GM19463 (cell line): Measurements from ENCODE around the gene PARP4.
"Not testable (repeated sequence)": the region's sequence is repeated elsewhere in the genome, so short reads cannot be mapped to it uniquely, and the experiment has no call there.

ENCODE experiments used
- ATAC-seq: cut with Tn5 transposase; IDR thresholded peaks from one replicate; pipeline ENCODE4 v1.9.1; 2021; ENCODE audit warnings: mild to moderate bottlenecking, moderate library complexity; ENCODE audit not compliant: unreplicated experiment

Gene PARP4

DNA sequence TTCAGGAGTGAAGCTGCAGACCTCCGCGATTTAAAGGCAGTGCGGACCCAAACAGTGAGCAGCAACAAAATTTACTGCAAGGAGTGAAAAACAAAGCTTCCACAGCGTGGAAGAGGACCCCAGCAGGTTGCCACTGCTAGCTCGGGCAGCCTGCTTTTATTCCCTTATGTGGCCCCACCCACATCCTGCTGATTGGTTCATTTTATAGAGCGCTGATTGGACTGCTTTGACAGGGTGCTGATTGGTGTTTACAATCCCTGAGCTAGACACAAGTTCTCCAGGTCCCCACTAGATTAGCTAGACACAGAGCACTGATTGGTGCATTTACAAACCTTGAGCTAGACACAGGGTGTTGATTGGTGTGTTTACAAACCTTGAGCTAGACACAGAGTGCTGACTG, 6.3 kb downstream of the PARP4 start:
- ATAC-seq: not testable (repeated sequence)

DNA sequence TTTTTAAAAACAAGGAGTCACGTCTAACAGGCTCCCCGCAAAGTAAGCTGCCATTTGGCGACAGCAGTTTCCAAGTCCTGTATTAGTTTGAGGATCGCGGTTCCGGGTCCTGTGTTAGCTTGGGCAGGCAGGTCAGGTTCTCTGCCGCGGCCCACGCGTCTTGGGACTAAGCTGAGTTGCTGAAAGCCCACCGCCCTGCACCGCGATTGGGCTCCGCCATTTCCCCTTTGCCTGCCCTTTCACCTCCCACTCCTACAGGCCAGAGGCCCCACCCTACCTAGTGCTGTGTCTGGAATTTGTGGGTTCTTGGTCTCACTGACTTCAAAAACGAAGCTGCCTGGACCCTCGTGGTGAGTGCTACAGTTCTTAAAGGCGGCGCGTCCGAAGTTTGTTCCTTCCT, 6.8 kb downstream of the PARP4 start:
- no peak for ATAC-seq

DNA sequence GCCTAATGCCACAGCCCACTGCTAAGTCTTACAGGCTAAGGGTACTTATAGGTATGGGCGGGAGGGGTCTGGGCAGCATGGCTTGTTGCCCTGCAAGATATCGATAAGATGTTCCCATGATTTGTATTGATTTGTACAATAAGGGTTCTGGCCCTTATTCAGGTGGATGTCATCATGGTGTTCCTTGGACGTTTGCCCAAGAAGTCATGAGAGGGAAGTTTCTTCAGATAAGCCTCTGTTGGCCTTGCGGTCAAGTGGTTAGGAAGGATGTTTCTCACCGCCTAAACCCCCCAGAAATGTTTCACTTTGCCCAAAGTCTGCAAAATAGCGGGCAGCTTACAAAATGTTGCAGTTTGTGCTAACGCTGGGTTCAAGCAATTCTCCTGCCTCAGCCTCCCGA, 7.3 kb downstream of the PARP4 start:
- ATAC-seq: no peak

DNA sequence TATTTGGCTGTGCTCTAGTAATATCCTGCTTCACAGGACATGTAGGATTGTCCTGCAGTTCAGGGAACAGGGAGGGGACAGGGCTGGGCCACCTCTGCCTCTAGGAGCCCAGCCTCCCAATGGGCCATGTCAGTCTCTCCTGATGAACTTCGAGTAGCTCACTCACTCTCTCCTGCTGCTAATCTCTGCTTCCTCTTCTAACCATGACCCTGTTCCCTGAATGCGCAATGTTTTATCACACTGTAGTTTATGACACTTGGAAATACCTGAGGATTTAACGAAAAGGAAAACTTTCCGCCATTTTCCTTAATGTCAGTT, 9.2 kb downstream of the PARP4 start:
- ATAC-seq: no peak

DNA sequence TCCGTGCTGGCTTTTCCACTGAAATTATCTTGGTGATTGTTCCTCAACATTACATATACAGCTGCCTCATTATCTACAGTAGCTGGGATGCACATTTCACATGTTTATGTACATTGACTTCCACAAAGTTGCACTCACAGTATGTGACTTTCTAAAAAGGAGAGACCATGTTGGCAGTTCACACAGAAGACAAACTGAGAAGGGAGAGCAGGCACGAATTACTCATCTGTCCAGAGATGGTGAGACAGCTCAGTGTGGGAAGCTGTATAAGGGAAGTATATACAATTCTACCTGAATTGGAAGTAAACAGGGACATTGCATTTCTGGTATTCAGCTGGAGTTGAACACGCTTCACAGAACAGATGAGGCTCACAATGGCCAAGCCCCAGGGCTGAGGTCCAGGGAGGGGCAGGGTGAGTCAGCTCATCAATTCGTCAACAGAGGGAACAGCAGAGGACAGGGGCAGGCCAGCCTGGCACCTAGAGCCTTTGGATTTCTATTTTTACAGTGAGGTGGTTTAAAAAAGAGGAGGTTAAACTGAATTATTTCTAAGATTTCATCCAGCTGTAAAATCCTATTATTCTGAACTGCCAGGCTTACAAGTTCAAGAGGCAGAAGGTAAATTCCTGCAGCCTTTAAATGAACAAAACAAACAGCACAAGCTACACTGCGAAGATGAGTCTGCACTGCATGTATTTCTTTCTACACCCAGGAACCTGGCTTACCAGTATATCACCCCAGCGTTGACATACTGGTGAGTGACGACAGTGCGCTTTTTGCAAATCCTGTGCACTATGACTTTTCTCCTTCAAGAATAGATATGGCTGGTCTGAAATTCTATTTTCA, 9.8 kb downstream of the PARP4 start:
- no peak for ATAC-seq

DNA sequence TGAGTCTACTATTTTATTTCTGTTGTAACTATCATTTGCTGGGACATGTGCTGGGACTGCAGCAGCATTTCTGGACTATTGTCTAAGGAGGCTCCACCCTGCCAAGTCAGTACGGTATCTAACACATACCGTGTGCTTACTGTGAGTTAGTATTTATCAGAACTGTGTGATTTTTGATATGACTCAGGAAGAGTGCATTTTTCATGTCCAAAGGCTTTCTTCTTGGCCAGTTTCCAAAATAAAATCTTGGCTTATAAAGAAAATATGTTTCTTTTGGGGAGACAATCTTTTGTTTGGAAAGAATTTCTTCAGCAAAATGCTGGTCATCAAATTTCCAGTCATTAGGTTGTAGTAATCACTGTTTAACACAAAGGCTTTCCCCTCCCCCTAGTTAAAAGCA, 11.6 kb downstream of the PARP4 start:
- no peak for ATAC-seq

DNA sequence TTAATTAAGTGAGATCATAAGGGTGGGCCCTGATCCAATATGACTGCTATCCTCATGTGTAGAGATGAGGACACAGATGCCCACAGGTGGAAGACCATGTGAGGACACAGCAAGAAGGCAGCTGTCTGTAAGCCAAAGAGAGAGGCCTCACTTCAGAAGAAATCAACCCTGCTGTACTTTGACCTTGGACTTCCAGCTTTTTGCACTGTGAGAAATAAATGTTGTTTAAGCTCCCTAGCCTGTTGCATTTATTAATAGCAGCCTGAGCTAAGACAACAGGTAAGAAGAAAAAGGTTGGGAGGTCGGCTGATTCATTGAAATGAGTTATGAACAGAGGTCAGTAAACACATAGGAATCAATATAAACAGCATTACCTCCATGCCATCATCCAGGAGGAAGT, 14.8 kb downstream of the PARP4 start:
- ATAC-seq: no peak

DNA sequence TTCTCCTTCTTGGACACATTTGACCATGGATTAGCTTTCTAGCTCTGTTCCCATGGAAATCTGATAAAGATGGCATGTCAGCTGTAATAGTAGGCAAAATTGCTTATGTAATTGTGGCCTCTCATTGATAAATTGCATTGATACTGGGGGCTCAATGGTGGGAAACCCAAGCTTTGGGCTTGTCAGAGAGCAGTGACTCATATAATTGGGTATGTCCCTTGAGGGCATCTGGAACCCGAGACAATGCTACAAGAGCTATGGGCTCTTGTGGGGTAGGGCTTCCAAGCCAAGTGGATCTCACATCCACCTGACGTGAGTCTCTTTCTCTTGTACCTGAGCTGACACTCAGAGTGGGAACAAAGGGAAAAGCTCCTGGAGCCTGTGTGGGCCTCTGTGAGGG, 16.3 kb downstream of the PARP4 start:
- ATAC-seq: not testable (repeated sequence)

DNA sequence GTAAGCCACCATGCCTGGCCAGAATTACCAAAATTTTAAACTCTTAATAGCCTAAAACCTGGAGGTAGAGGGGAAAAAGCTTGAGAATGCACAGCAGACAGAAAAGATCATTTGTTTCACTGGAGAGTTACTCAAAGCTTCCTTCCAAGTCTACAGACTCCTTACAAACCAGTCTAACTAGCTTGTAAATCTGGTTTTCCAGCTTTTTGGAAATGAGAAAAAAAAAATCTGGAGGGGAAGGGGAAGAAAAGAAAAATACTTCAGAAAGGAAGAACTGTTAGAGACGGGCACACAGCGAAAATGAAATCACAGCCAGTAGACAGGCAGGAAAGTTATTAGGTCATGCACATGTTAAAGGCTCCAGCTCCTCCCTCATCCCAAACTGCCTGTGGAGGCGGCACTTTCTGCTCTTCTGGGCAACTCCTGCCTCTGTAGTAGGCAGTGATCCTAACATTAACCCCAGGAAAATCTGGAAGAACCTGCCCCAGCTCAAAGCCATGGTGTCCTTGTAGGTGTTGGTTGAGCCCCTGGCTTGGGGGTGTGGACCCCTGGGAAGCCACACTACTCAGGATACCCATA, 17.3 kb downstream of the PARP4 start:
- no peak for ATAC-seq

DNA sequence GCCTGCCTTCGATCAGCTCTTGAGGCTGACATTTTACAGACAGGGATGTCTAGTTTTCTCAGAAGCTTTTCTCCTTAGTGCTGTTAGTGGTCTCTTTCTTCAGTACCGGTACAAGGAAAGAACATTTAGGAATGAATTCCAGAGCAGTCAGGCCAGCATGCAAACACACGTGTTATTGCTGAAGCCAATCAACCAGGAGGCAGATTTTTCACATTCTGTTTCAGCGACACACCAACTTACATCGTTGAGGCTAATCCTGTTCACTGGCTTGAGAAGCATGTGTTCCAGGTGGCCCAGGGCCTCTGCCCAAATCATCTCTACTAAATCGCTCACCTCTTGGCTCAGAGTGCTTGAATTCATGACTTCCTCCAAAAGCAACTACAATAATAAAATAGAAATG, 19.2 kb downstream of the PARP4 start:
- no peak for ATAC-seq

DNA sequence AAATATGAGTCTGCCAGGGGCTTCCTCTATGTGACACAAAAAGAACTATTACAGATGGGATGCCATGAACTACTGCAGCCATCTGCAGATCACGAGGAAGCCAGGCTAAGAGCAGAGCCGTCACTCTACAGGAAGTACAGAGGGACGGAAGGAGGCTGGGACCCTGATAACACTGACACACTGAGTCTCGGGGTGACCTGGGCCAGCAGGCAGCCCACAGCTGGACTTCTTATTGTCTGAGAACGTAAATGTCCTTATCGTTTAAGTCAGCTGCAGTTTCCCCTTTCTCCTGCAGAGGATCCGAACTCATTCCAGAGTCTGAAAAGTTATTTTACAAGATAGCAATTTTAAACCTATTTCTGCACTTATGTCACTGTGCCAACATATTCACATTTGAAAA, 20.7 kb downstream of the PARP4 start:
- ATAC-seq: no peak

DNA sequence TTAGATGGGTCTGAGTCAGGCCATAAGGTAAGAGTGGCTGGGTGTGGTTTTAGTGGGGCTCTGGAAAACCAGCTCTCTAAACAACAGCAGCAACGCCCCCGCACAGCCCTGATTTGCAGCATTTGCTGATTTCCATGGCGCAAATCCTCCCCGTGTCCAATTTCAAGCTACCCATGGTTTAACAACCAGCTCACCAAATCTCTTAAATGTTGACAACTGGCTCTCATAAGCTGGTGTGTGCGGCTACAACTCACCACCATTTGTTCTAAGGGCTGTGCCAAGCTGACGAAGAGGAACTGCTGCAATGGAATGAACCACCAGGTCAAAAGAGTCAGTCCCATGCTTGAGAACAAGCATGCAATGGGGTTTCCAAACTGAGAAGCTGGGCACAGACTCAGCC, 22.9 kb downstream of the PARP4 start:
- no peak for ATAC-seq

DNA sequence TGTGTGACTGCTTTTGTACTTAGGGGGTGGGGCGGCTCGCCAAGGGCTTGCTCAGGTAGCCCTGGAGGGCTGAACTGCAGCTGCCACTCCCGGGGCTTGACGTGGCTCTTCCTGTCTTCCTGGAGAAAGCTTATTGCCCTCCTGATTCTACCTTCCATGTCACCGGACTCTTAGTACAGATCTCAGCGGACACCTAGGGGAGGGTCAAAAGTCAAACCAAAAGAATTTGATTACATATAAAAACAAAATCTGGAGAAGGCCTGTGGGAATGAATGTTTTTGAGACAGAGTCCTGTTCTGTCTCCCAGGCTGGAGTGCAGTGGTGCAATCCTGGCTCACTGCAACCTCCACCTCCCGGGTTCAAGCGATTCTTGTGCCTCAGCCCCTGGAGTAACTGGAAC, 24.5 kb downstream of the PARP4 start:
- ATAC-seq: not testable (repeated sequence)

DNA sequence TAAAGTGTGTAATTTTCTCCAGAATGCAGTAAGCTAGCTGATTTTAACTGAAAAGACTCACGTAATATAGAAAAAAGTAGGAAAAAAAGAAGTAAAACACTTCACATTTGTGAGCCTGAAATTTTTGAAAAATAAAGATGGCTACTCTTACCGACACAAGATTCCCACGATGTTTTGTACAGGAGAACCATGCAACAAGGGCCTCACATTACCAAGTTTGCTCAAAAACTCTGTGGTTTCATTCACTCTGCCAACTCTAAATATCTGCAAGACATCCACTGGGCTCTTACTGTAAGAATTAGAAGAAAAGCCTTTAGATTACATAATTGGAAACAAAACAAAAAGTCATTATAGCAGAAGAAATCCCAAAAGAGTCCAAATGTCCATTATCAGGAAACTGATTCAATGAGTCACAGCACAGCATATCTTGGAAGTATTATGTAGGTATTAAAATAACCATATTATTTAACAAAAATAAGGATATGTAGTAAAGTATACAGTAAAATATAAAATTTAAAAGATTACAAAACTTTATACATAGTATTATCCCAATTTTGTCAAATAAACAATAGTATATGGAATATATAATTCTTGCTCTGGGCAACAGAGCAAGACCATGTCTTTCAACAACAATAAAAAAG, 26.4 kb downstream of the PARP4 start:
- ATAC-seq: not testable (repeated sequence)

DNA sequence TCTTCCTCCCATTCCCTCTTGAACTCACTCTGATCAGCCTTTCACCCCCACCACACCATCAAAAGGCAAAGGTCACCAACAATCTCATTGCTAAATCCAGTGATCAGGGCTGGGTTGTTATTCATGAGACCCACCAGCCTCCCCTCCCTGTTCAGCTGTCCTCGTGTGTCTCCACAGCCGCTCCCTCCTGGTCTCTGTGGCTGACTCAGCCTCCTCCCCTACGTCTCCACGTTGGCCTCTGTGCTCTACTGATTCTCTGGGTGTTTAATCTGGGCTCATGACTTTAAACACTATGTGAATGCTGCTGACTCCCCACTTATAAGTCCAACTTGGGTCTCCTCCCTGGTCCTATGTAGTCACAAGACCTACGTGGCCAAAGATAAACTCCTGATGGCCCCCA, 38.9 kb downstream of the PARP4 start:
- no peak for ATAC-seq

DNA sequence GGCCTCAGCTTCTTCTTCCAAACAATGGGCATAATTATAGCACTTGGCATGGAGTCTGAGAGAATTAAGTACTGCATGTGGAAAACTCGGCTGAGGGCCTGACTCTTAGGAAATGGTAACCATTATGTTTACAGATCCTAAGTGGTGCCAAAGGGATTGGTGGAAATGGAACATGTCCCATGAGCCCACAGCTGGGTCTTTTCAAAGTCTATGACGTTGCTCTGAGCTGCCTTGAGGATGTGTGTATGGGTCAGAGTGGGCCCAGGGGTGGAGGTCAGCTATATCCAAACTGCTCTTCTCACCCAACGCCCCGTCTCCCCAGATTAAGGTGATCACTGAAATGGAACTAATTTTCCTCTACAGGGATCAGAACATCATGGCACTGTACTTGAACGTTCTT, 40.4 kb downstream of the PARP4 start:
- ATAC-seq: not testable (repeated sequence)

DNA sequence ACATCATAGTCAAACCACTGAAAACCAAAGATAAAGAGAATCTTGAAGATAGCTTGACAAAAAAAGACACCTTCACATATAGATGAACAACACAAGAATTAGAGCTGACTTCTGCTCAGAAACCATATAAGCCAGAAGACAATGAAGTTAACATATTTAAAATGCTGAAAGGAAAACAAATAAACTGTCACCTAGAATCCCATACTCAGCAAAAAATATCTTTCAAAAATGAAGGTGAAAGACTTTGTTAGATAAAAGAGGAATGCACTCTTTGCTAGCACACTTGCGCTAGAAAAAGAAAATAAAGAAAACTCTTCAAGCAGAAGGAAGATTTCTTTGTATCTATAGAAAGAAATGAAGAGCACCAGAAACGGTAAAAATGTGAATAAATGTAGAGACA, 49.5 kb downstream of the PARP4 start:
- no peak for ATAC-seq

DNA sequence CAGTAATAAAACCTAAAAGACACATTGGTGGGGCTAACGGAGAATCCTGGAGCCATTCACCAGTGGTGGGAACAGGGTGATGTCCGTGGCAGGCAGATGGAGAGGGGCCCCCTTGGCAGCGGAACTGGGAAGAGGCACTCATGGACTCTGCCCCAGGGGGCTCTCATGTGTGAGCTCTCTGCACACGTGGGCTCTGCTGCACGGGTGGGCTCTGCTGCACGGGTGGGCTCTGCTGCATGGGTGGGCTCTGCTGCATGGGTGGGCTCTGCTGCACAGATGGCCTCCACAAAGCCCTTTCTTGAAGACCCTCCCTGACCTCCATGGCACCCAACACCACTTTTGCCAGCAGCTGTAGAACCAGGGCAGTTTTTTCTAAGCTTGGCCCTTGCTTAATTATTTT, 52.3 kb downstream of the PARP4 start:
- ATAC-seq: no peak

DNA sequence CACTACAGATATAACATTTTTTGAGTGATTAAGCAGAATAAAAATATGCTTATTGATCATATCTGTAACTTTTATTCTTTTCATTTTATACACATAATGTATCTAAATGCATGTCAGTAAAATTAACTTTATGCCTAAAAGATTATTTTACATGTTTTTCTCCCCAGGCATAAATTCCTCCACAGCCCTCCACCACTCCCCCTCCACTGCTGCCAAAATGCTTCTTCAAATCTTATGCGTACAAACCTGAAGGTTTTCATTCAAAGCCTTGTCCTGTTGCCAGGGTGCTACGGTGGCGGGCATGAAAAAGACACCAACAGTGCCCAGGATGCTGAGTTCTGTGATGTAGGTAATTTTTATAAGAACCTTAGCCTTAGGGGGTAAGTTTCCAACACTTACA, 52.9 kb downstream of the PARP4 start:
- no peak for ATAC-seq

DNA sequence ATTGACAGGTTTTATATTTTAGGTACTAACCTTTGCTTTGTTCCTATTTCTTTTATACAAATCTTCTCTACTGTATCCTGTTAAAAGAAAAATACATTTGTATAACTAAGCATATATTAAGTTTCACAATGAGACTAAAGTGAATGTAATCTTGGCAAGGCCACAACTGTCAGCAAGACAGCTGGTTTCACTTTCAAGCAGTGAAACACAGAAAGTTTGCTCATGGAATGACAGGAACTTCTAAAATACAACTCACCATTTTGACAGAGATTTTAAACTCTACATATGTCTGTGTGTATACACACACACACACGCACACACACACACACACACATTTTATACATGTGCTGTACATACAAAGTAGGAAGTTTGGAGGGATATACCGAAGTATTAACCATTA, 53.3 kb downstream of the PARP4 start:
- peak; percentile 75 for ATAC-seq

DNA sequence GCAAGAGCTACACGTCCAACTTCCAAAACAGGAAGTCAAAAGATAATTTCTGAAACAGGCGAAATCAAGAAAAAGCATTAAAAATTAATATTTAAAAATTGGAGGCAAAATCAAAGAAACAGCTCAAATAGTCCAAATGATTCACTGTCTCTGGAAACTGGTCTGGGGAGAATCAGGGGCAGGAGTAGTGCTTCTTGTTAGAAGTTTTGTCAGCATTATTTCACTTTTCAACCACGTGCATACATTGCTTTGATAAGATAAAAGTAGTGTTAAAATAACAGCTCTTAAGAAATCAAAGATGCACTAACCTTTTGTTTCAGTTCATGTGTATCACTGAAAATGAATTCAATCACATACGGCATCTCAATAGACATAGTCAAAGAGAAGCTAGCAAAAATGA, 53.8 kb downstream of the PARP4 start:
- no peak for ATAC-seq

DNA sequence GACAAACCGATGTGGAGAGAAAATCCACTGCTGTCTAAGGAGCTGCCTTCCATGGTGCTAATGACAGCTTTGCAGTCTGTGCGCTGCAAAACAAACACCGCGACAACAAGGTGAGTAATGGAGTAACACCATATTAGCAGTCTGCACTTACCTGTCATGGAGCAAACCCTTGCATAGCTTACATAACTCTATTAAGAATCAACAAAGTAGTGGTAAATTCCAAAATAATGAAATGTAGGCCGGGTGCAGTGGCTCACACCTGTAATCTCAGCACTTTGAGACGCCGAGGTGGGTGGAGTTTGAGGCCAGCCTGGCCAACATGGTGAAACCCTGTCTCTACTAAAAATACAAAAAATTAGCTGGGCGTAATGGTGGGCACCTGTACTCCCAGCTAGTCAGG, 56.2 kb downstream of the PARP4 start:
- ATAC-seq: no peak
